ENCODE results near the gene SIRT3.

GRCh38 chr11:223884-224283, 12.3 kb downstream of the SIRT3 start:
- TF ChIP-seq EZH2 (IDR thresholded peaks at IDR 0.05; ENCODE audit: borderline replicate concordance, low read depth, low read length, poor library complexity, severe bottlenecking), result no peak
- TF ChIP-seq, protein P1, sequence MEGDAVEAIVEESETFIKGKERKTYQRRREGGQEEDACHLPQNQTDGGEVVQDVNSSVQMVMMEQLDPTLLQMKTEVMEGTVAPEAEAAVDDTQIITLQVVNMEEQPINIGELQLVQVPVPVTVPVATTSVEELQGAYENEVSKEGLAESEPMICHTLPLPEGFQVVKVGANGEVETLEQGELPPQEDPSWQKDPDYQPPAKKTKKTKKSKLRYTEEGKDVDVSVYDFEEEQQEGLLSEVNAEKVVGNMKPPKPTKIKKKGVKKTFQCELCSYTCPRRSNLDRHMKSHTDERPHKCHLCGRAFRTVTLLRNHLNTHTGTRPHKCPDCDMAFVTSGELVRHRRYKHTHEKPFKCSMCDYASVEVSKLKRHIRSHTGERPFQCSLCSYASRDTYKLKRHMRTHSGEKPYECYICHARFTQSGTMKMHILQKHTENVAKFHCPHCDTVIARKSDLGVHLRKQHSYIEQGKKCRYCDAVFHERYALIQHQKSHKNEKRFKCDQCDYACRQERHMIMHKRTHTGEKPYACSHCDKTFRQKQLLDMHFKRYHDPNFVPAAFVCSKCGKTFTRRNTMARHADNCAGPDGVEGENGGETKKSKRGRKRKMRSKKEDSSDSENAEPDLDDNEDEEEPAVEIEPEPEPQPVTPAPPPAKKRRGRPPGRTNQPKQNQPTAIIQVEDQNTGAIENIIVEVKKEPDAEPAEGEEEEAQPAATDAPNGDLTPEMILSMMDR (conservative IDR thresholded peaks at IDR 0.05; ENCODE audit: low read depth, low read length), result no peak
